Transverse colon (tissue), 4 donors: ENCODE results near the gene DENND1A. TPM values are rescaled to one million over a fixed set of nuclear protein-coding genes. Genes with fewer than 3 reads are reported as not detected.

Source experiments
- DNase-seq: peaks from one replicate; pipeline ENCODE4 v3.0.0-alpha.2; 2019
- H3K27ac ChIP-seq, 4 donors: fragments of 200-600 bp; sonication (generic); 2 replicates each; pipeline ENCODE4 v1.5.1; 2016 to 2018; ENCODE audit warnings: inconsistent platforms in 4 of 4
- H3K27me3 ChIP-seq: fragments of 200-600 bp; sonication (generic); 2 replicates; pipeline ENCODE4 v1.5.1; 2017; ENCODE audit warnings: inconsistent platforms
- H3K36me3 ChIP-seq, 4 donors: fragments of 200-600 bp; sonication (generic); 2 replicates each; pipeline ENCODE4 v1.5.1; 2017 to 2019; ENCODE audit warnings: inconsistent platforms in 4 of 4
- H3K4me1 ChIP-seq, 4 donors: fragments of 200-600 bp; sonication (generic); 2 replicates each; pipeline ENCODE4 v1.5.1; 2017 to 2020; ENCODE audit warnings: inconsistent platforms in 4 of 4
- H3K4me3 ChIP-seq, 4 donors: fragments of 200-600 bp; sonication (generic); 1 replicate in 1 of 4; 2 replicates in 3 of 4; pipeline versions ENCODE4 v1.5.1 to v1.6.1; 2017 to 2019; ENCODE audit warnings: inconsistent platforms in 4 of 4
- H3K9me3 ChIP-seq, 2 donors: fragments of 200-600 bp; sonication (generic); 2 replicates each; pipeline ENCODE4 v1.5.1; 2017 to 2019; ENCODE audit warnings: inconsistent platforms in 2 of 2
- CTCF ChIP-seq, 5 experiments: fragments of 200-600 bp in 3 of 5; fragments of 450-650 bp in 2 of 5; sonication (generic) in 3 of 5; IDR thresholded peaks; 1 replicate in 2 of 5; 2 replicates in 3 of 5; pipeline ENCODE4 v1.5.1; 2016 to 2017; ENCODE audit warnings: antibody characterized with exemption in 5 of 5, inconsistent platforms in 3 of 5, mild to moderate bottlenecking in 2 of 5, moderate library complexity in 1 of 5
- EP300 ChIP-seq: sonication (generic); formaldehyde crosslinking; IDR thresholded peaks from one replicate; pipeline ENCODE4 v1.6.1; 2017; ENCODE audit warnings: antibody characterized with exemption, low read depth
- POLR2A ChIP-seq: fragments of 450-650 bp; IDR thresholded peaks from one replicate; pipeline ENCODE4 v1.6.1; 2016; ENCODE audit warnings: antibody characterized with exemption, mild to moderate bottlenecking, moderate library complexity
- POLR2AphosphoS5 ChIP-seq, 3 donors: sonication (generic); formaldehyde crosslinking; IDR thresholded peaks; one replicate each; pipeline ENCODE4 v1.6.1; 2016; ENCODE audit warnings: antibody characterized with exemption in 3 of 3
- WGBS, 2 donors: methylation state at CpG; one replicate each; pipeline ENCODE4 v1.1.5; 2018; ENCODE audit warnings: low coverage in 1 of 2; 5-methylcytosine and 5-hydroxymethylcytosine counted together
- in situ Hi-C, 4 donors: fragments of 200-750 bp; cut with MboI; loops; one replicate each; pipeline versions ENCODE4 v1.15.0 to v1.15.1; 2017; ENCODE audit warnings: low sequenced_read_pairs in 3 of 4, low pct_ligation_motif_present in 1 of 4, low pct_unique_long_range_greater_than_20kb in 1 of 4
- intact Hi-C: fragments of 100-400 bp; cut with DNase I; formaldehyde crosslinking; loops from one replicate; pipeline ENCODE4 v1.15.1; 2023; ENCODE audit warnings: low total_unique reads
- total RNA-seq, 4 donors: library from RNA; depleted of rRNA; stranded (reverse); fragments of >200 nt; gene quantifications; one replicate each; pipeline ENCODE4 v1.1.0, GENCODE V29; 2016

DENND1A gene
- total RNA-seq, 4 donors from 2014 or later: 12.5 to 78.6 (median 40.0) TPM

- no peaks in the 10 kb centered on the region for H3K9me3 ChIP-seq
- no peaks in the 10 kb centered on the region for H3K36me3 ChIP-seq
- WGBS, 2 donors: 54 to 80% methylated on average over 1 to 2 of the region's 2 CpGs
- in situ Hi-C loops: no loop called here
- H3K27me3 ChIP-seq: no peaks in the 10 kb centered on the region
- no peak for DNase-seq
- TF ChIP-seq POLR2AphosphoS5 (IDR thresholded peaks at IDR 0.05): no peak
- TF ChIP-seq EP300: no peak
- no peak for TF ChIP-seq CTCF (IDR thresholded peaks at IDR 0.05)
- TF ChIP-seq POLR2A: no peak
- peaks cover 14 to 35% (median 24%) of the 10 kb centered on the region in 4 donors for H3K4me1 ChIP-seq
- no peak overlapping the region for H3K4me3 ChIP-seq
- peak overlapping the region; percentile 19 to 59 (median 55) for H3K27ac ChIP-seq
- intact Hi-C loops: no loop called here
Observed at GRCh38 chr9:123685489-123686083, 244.3 kb downstream of the DENND1A start.

GRCh38 chr9:123684393-123685149, 245.4 kb downstream of the DENND1A start:
- Histone ChIP-seq H3K4me3 (no peak overlapping the region), H3K27ac (no peak overlapping the region), H3K4me1 (peaks cover 19 to 41% (median 26%) of the 10 kb centered on the region in 4 donors), H3K9me3 (no peaks in the 10 kb centered on the region), H3K27me3 (no peaks in the 10 kb centered on the region), H3K36me3 (no peaks in the 10 kb centered on the region)
- WGBS, 2 donors: 77 to 93% methylated on average over 2 of the region's 2 CpGs
- in situ Hi-C loops: no loop called here
- TF ChIP-seq CTCF (IDR thresholded peaks at IDR 0.05) (no peak), POLR2A (no peak), POLR2AphosphoS5 (IDR thresholded peaks at IDR 0.05) (no peak), EP300 (no peak)
- intact Hi-C loops: no loop called here
- DNase-seq: no peak

- WGBS, 2 donors: 93% methylated on average over 2 of the region's 2 CpGs; no CpG with 5 or more reads in 1 of the 2 donors
- no peak overlapping the region for H3K4me3 ChIP-seq
- DNase-seq: no peak
- H3K27ac ChIP-seq: no peak overlapping the region
- no peaks in the 10 kb centered on the region for H3K9me3 ChIP-seq
- intact Hi-C loops: no loop called here
- peaks cover 17 to 57% (median 38%) of the 10 kb centered on the region in 4 donors for H3K4me1 ChIP-seq
- in situ Hi-C loops: no loop called here
- no peaks in the 10 kb centered on the region for H3K27me3 ChIP-seq
- no peaks in the 10 kb centered on the region for H3K36me3 ChIP-seq
- no peak for TF ChIP-seq CTCF (IDR thresholded peaks at IDR 0.05)
- TF ChIP-seq POLR2A: no peak
- no peak for TF ChIP-seq POLR2AphosphoS5 (IDR thresholded peaks at IDR 0.05)
- TF ChIP-seq EP300: no peak
Observed at GRCh38 chr9:123682746-123683145, 247.2 kb downstream of the DENND1A start.

- no peaks in the 10 kb centered on the region for H3K9me3 ChIP-seq
- in situ Hi-C loops (no loop called here), intact Hi-C loops (no loop called here)
- no peak for DNase-seq
- WGBS, 2 donors: 91 to 97% methylated on average over 6 to 8 of the region's 8 CpGs
- peaks cover 6 to 34% (median 18%) of the 10 kb centered on the region in 4 donors for H3K4me1 ChIP-seq
- no peak overlapping the region for H3K4me3 ChIP-seq
- H3K36me3 ChIP-seq: no peaks in the 10 kb centered on the region
- H3K27ac ChIP-seq: no peak overlapping the region
- TF ChIP-seq POLR2A: no peak
- no peaks in the 10 kb centered on the region for H3K27me3 ChIP-seq
Observed at GRCh38 chr9:123680352-123680751, 249.6 kb downstream of the DENND1A start.
